ENCODE measurements around the gene DNAAF8. TPM values are rescaled to one million over a fixed set of nuclear protein-coding genes. Genes with fewer than 3 reads are reported as not detected.

DNAAF8 gene
- total RNA-seq, 1 donor from 2014 or later, result 1.5 TPM

GRCh38 chr16:4693956-4694641 is 40.2 kb upstream of the DNAAF8 start:
- intact Hi-C loops (cut with DNase I), result loop anchor here (10.0 kb wide), 1 partner anchor 261 kb away; the partner anchor contains the start of gene SEC14L5
- DNase-seq (ENCODE audit: missing footprints), result no peak
- peak; percentile 12 for ATAC-seq

- intact Hi-C loops (cut with DNase I), result loop anchor here (10.0 kb wide), 1 partner anchor 260 kb away; the partner anchor contains the start of gene SEC14L5
- peak; percentile 71 for DNase-seq (ENCODE audit: missing footprints)
- no peak for ATAC-seq
Measured at GRCh38 chr16:4694642-4695451, 39.5 kb upstream of the DNAAF8 start.

DNA sequence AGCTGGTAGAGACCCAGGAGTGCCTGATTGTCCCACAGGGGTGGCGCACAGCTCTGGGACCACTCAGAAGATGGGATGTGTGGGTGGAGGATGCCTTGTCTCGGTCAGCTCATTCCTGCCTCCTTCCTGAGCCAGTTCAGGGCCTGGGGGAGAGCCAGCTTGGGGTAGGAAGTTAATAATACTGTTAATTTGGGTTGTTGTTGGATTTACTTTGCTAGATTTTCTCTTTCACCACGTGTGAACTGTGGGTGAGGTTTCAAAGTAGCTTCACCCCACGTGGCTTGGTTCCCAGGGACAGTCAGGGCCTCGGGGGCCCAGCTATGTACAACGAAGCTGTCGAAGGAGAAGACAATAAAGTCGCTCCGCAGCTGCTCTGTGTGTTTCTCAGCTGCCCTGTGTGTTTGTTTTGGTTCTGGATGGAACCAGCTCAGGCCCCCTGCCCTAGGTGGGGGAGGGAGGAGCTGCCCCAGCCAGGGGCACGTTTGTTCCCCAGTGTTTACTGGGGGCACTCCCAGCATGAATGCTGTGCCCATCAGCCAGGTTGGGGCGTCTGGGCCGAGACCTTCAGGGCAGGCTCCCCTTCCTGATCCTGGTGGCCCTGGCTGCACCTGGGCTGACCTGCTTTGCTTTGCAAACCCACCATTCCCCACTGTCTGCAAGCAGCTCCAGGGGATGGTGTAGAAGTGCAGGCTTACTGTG is 38.7 kb upstream of the DNAAF8 start:
- intact Hi-C loops (cut with DNase I), result loop anchor here (10.0 kb wide), 1 partner anchor 259 kb away; the partner anchor contains the start of gene SEC14L5
- ATAC-seq, result no peak
- DNase-seq (ENCODE audit: missing footprints), result no peak

GRCh38 chr16:4696172-4696904 is 38.0 kb upstream of the DNAAF8 start:
- ATAC-seq, result peak; percentile 37
- peak; percentile 78 for DNase-seq (ENCODE audit: missing footprints)
- intact Hi-C loops (cut with DNase I), result loop anchor here (10.0 kb wide), 1 partner anchor 258 kb away; the partner anchor contains the start of gene SEC14L5

GRCh38 chr16:4696905-4697847 is 37.2 kb upstream of the DNAAF8 start:
- DNase-seq (ENCODE audit: missing footprints) (no peak), ATAC-seq (no peak)
- intact Hi-C loops (cut with DNase I), result loop anchor here (10.0 kb wide), 1 partner anchor 258 kb away; the partner anchor contains the start of gene SEC14L5

DNA sequence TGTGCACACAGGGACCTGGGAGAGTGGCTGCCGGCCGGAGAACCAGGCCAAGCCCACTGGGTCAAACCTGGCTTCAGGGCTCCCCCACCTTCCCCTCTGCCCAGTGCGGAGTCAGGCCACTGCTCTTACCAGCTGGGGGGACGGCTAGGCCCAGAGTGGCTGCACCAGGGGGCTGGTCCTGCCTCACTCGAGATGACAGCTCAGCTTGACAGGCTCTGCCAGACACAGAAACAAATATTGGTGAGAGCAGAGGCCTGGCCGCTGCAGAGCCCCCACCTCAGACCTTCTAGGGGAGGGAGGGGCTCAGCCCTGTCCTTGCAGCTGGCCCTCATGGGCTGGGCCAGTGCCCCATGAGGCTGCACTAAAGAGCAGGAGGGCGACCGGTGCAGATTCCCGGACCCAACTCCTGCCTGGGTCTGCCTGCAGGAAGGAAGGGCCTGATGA is 36.5 kb upstream of the DNAAF8 start:
- intact Hi-C loops (cut with DNase I), result loop anchor here (10.0 kb wide), 1 partner anchor 257 kb away; the partner anchor contains the start of gene SEC14L5
- DNase-seq (ENCODE audit: missing footprints) (no peak), ATAC-seq (no peak)

DNA sequence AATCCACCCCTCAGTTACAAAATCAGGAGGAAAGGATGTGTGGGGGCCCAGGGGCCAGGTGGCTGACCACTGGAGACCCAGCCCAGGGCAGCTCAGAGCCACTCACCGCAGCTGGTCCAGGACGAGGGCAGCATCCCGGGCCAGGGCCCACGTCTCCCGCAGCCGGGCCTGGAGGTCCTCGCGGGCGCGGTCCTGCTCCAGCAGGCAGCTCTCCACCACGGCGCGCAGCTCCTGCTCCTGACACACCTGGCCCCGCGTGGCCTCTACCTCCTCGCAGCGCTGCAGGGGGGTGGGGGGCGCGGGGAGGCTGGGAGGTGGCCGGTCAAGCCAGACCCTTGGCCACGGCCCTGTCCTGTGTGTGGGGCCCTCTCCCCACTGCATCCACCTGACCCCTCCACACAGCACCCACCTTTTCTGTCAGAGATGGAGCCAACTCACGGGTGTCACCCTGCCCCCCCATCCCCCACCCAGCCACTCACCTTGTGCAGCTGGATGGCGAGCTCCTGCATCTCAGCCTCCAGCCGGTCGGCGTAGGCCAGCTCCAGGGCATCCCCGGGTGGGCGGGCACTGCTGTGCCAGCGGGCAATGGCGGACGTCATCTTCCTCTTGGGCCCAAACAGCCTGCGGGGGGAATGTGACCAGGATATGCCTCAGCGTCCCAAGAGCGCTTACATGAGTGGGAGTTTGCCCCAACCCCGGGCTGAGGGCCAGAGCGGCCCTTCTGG is 35.9 kb upstream of the DNAAF8 start:
- intact Hi-C loops (cut with DNase I), result loop anchor here (10.0 kb wide), 1 partner anchor 256 kb away; the partner anchor contains the start of gene SEC14L5
- DNase-seq (ENCODE audit: missing footprints), result no peak
- ATAC-seq, result no peak

DNA sequence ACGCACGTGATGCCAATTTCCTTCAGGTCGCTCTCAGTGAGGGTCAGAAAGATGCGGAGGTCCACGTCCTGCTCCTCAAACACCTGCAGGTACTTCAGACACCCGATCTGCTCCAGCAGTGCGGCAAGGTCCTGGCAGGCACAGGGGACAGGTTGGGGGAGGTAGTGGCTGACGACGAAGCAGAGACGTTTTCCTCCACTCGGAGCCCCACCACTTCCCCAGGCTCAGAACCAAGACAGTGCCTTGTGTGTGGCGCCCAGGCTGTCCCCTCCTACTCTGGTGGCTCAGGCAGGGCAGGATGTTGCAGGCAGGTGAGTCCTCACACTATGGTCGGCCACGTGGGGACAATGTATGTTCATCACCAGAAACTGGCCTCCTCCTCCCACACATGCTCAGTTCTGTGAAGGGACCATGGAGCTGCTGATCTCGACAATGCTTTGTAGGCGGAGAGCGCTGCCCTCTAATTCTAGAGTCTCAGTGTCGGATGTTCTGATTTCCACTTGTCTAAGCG is 35.2 kb upstream of the DNAAF8 start:
- DNase-seq (ENCODE audit: missing footprints) (no peak), ATAC-seq (no peak)
- intact Hi-C loops (cut with DNase I), result loop anchor here (10.0 kb wide), 1 partner anchor 256 kb away; the partner anchor contains the start of gene SEC14L5

DNA sequence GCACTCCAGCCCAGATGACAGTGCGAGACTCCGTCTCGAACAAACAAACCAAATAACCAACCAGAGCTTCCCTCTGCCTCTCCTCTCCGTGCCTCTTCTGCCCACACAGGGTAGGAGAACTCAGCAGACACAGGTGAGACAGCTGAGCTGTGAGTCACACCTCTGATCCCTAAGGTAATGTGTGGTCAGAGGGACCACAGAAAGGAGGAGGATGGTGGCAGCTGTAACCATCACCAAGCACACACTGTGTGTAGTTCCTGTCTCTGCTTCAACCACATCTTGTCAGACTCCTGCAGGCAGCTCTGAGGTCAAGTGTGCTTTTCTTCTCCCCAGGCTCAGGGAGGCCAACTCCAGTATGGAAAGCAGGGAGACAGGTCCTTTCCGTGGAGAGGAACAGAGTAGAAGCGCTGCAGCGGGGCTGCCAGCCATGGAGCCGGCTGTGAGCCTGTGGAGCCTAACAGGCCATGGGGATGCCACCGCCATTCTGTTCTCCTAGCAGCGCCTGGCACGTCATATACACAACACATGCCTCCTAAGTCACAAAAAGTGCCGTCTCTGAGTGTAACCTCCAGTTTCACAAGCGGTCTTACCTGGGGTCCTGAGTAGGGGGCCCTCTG is 33.8 kb upstream of the DNAAF8 start:
- intact Hi-C loops (cut with DNase I), result no loop called here
- no peak for ATAC-seq
- DNase-seq (ENCODE audit: missing footprints), result no peak

DNA sequence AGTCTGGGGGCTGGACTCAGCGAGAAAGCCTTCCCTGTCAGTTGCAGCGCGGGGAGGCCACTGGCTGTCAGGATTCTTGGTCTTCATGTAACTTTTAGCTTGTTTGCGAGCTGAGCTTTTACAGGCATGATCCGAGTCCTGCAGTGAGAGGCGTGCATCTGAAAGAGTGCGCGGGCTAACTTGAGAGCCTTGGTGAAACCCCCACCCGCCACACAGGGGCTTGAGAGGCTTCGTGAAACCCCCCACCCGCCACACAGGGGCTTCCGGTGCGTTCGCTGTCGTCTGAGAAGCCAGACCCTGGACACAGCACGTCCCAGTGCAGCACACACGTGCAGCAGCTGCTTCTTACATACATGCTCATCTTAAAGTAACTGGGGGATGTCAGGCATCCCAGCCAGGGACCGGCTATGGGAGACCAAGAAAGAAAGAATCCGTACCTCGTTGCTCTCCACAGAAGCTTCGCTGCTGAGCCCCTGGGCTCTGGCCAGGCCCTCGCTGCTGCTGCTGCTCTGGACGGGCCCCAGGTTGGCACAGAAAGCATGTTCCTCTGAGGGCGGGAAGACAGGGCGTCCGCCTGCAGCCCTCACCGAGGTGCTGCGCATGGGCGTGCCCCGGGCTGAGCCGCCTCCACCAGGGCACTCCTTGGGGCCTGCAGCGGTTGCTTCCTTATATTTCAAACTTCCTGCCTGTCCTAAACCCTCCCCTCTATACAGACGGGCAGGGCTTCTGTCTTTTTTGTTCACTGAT is 33.2 kb upstream of the DNAAF8 start:
- DNase-seq (ENCODE audit: missing footprints) (peak; percentile 79), ATAC-seq (peak; percentile 74)

GRCh38 chr16:4701791-4702465 is 32.4 kb upstream of the DNAAF8 start:
- no peak for ATAC-seq
- intact Hi-C loops (cut with DNase I), result no loop called here
- DNase-seq (ENCODE audit: missing footprints), result no peak

More for the DNA sequence above, 33.2 kb upstream of the DNAAF8 start:
- intact Hi-C loops (cut with DNase I), result no loop called here

GRCh38 chr16:4702466-4702808 is 31.9 kb upstream of the DNAAF8 start:
- DNase-seq (ENCODE audit: missing footprints), result no peak
- ATAC-seq, result no peak
- intact Hi-C loops (cut with DNase I), result no loop called here

- no peak for ATAC-seq
- intact Hi-C loops (cut with DNase I), result no loop called here
- DNase-seq (ENCODE audit: missing footprints), result no peak
Measured at GRCh38 chr16:4703906-4704305, 30.4 kb upstream of the DNAAF8 start.

DNA sequence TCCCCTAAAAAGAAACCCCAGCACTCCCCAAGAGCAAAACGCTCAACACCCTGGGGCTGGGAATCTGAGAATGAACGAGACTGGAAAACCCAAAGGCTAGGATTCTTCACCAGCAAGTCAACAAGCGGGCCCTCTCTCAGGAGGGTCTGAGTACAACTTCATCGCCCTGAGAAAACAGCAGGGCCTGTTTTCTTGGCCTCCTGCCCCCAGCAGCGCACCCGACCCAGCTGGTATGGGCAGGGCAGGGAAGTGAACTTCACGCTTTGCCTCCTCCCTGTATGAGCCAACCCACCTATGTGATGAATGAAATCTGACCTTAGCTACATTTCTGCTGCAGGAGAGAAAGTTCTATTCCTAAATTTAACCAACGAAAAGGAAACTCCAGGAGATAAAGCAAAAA is 29.8 kb upstream of the DNAAF8 start:
- ATAC-seq, result no peak
- intact Hi-C loops (cut with DNase I), result no loop called here
- no peak for DNase-seq (ENCODE audit: missing footprints)

DNA sequence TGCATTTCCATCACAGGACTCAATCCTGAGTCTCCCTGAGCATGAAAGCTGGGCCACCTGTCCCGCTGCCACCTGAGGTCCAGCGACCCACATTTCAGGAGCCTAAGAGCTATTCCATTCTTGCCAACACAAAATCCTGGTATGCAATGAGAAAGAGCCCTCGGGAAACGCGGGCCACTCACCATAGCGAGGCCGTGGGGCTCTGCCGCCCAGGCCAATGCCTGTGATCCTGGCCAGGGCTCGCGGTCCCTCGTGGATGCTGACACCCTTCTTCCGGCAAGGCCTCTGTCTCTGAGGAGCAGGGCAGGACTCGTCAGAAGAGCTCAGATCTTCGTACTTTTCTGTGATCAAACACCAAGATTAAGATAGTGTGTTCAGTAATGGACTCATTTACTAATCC is 29.4 kb upstream of the DNAAF8 start:
- ATAC-seq (no peak), DNase-seq (ENCODE audit: missing footprints) (no peak)
- intact Hi-C loops (cut with DNase I), result no loop called here
